SK-MEL-5 (cell line): ENCODE measurements around the gene VWA8. TPM values are rescaled to one million over a fixed set of nuclear protein-coding genes. Genes with fewer than 3 reads are reported as not detected.
"Not testable (repeated sequence)": the region's sequence is repeated elsewhere in the genome, so short reads cannot be mapped to it uniquely, and the experiment has no call there.

ENCODE experiments used
- DNase-seq: peaks from one replicate; pipeline ENCODE4 v3.0.0-alpha.2; 2016; ENCODE audit warnings: low read depth, low spot score
- in situ Hi-C: cut with HindIII; loops from 2 replicates; pipeline ENCODE4 v1.10.0; 2016; ENCODE audit warnings: low sequenced_read_pairs, high pct_unique_total_duplicates, low pct_unique_long_range_greater_than_20kb
- total RNA-seq: library from RNA; depleted of rRNA; stranded (reverse); fragments of >200 nt; shearing (Covaris generic); gene quantifications from 2 replicates; pipeline ENCODE4 v1.2.3, GENCODE V29; 2014

The VWA8 gene
- total RNA-seq, 1 experiment from 2014 or later: 20.3 TPM

GRCh38 chr13:41835871-41836270 is 125.0 kb downstream of the VWA8 start:
- DNase-seq: no peak
- in situ Hi-C loops: no loop called here

DNA sequence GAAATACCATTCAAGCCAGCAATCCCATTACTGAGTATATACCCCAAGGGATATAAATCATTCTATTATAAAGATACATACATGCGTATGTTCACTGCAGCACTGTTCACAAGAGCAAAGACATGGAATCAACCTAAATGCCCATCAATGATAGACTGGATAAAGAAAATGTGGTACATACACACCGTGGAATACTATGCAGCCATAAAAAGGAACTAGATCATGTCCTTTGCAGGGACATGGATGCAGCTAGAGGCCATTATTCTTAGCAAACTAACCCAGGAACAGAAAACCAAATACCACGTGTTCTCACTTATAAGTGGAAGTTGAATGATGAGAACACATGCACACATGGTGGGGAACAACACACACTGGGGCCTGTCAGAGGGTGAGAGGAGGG is 126.2 kb downstream of the VWA8 start:
- in situ Hi-C loops: not testable (repeated sequence)

GRCh38 chr13:41833831-41834230 is 127.1 kb downstream of the VWA8 start:
- DNase-seq: no peak

More for the DNA sequence above, 126.2 kb downstream of the VWA8 start:
- DNase-seq: not testable (repeated sequence)

DNA sequence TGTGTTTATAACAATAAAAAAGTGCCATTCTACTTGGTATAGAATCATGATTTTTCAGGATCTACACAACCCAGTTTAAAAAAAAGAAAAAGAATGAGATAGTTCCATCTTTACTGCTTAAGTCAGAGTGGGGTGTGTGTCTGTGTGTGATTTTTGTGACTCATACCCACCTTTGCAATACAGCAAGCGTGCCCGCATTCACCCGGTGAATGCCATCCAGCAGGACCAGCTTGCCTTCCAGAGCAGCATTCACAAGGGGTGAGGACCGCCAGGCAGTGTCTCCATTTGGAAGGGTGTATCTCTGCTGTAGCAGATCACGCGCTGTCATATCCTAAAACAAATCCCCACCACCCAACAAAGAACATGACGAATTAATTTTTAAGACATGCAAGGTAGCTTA is 127.7 kb downstream of the VWA8 start:
- in situ Hi-C loops: no loop called here
- DNase-seq: no peak

More at GRCh38 chr13:41833831-41834230, 127.1 kb downstream of the VWA8 start:
- in situ Hi-C loops: no loop called here

DNA sequence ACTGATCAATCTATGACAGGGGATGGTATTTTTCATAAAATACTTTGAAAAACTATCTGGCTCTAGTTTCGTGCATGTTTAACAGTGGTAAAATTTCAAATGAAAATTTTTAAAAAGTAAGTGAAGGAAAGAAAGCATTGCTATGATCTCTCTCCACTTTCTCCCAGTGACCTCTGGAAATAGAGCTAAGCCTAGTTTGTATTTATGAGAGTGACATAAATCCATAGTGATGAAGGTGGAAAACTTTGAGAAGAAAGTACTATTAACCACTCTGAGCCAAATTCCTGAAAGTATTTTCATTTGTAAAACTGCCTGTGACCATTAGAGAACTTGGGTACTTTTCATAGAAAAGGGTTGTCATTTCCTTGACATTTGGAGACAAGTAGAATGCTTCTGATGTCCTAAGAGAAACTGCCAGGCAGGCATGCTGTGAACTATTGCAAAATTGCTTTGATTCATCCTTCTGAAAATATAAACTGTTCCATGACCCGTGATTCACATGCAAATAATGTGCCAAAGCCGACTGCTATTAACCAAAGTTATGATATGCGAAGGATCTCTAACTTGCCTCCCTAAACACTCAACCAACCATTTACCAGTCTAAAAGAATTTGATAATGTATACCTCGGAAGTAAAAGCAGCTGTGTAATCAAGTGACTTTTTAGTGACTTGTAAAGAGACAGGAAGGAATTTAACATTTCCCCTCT is 133.2 kb downstream of the VWA8 start:
- DNase-seq: peak; percentile 48
- in situ Hi-C loops: no loop called here

DNA sequence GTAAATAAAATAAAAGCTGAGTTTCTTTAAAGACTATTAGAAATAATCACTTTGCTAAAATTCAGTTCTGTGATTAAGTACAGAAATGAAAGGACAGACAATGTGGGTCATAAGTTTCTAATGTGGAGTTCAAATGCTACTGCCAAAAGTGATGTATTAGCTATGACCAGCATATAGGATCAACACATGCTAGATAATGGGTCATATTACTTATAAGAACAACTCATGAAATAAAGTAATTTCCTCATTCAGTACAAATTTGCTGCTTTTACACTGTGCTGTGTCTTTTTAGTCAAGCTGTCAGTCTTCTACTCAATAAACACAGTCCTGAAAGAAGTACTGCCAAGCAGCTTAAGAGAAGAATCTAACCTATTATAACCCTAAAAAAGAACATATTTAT is 135.2 kb downstream of the VWA8 start:
- no peak for DNase-seq
- in situ Hi-C loops: no loop called here

DNA sequence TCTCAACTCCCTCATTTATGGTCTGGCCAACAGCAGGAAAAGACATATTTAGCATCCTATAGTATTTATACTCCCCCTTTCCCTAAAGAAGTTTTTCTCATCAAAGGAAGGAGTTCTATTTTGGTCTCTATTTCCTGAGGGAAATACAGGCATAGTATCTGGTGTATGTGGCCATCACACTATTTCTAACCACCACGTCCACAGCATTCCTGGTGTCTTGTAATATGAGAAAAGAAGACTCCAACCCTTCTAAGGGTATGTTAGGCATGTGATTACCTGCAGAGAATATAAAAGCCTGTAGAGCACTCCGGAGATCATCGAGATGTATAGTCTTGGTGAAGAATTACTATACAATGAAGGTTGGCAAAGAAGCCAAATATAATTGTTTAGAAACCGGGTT is 137.4 kb downstream of the VWA8 start:
- in situ Hi-C loops: no loop called here
- DNase-seq: no peak

DNA sequence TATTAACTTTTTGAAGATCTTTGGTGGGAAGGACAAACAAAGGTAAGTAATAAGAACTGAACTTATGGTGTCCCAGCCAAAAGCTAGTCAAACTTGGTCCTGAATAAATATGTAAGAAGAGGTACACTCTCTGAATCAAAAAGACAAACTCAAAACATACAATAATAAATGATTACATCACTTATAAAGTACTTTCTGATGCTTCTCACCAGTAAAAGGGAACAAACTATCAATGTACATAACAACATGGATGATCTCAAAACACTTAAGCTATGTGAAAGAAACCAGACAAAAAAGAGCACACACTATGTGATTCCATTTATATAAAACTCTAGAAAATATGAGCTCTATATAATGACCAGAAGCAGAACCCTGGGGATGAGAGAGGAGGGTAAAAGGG is 138.3 kb downstream of the VWA8 start:
- in situ Hi-C loops: no loop called here
- no peak for DNase-seq

DNA sequence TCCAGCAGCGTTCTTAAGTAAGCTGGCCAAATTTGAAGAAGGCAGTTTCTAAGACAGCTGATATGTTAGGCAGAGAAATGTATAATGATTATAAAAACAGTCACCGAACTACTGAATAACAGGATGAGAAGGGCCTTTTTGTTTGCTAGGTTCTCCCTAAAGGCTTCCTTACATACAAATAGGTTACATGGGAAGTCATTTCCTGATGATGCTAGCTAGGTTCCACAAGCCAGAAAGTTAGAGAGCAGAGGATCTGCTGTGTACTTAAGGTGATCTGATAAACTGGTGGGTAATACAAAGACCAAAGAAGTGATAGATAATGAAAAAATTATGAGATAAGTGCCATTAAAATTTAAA is 139.7 kb downstream of the VWA8 start:
- in situ Hi-C loops: no loop called here
- no peak for DNase-seq

- in situ Hi-C loops: no loop called here
- no peak for DNase-seq
These were observed 140.2 kb downstream of the VWA8 start for GRCh38 chr13:41820581-41821237.

- in situ Hi-C loops: no loop called here
- DNase-seq: no peak
These were observed 144.9 kb downstream of the VWA8 start for GRCh38 chr13:41816057-41816456.

DNA sequence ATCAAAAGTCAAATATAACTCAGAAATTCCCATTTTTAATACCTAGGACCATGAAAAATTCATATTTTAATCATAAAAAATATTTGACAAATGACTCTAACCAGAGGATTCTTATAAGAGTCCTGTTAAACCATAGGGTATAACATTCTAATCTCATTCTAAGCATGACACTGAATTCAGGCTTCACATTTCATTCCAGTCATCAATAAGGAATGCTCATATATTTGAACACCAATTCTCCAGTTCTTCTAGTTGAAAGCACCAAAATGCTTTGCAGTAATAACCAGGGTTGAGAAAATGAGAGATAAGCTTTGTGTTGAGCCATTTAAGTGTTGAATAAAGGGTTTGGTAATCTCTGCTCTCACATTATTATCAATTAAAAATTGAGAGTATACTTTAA is 147.5 kb downstream of the VWA8 start:
- no peak for DNase-seq
- in situ Hi-C loops: no loop called here

DNA sequence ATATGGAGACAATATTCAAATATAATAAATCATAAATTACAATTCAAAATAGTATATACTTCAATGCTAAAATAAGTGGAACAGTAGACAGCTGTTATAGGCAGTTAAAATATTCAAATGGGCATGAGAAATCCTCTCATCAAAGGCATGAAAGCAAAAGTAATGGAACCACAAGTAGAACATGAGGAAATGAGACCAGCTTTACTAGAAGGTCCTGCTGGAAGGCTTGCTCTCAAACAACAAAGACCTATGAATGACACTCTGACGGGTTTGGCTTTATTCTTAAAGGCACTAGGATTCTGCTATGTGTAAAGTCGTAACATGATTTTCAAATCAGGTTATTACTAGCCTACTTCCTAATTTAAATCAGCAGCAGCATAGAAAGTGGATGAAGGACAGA is 148.1 kb downstream of the VWA8 start:
- in situ Hi-C loops: no loop called here
- DNase-seq: no peak

DNA sequence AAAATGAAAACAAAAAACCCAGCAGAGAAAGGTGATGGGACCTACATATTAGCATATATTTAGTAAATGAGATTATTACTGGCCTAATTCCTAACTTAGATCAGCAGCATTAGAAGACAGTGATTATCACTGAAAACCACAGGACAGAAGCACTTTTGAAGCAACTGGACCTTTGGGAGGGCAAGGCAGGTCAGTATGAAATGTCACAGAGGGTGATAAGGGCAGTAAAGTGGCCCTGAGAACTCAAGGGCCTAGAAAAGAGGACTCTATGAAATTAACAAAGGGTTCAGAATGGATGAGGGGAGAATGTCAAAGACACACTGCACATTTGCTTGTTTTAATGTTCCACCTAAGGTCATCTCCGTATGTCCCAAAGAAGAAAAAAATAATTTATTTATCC is 148.7 kb downstream of the VWA8 start:
- in situ Hi-C loops: no loop called here
- no peak for DNase-seq

DNA sequence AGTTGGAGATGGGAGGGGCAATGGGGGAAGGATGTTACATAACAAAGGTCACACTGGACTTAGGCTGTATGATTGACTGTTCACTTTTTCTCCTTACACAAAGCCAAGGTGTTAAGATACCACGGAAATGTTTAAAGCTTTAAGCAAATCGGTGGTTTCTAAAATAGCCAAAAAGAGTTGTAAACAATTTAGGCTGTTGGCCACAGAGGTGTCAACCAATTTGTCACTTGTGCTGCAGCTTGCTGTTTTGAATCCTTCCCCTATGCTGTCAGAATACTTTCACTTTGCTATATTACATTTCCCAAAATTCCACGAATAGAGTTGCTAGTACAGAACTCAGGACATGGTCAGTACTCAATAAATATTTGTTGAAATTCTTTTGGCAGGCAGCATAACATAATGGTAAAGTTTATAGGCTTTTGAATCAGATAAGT is 149.3 kb downstream of the VWA8 start:
- DNase-seq: no peak
- in situ Hi-C loops: no loop called here

GRCh38 chr13:41809962-41810361 is 150.9 kb downstream of the VWA8 start:
- DNase-seq: no peak
- in situ Hi-C loops: no loop called here

DNA sequence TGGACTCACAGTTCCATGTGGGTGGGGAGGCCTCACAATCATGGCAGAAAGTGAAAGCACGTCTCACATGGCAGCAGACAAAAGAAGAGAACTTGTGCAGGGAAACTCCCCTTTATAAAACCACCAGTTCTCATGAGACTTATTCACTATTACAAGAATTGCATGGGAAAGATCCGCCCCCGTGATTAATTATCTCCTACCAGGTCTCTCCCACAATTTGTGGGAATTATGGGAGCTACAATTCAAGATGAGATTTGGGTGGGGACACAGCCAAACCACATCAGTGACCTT is 157.5 kb downstream of the VWA8 start:
- DNase-seq, in situ Hi-C loops: not testable (repeated sequence)

DNA sequence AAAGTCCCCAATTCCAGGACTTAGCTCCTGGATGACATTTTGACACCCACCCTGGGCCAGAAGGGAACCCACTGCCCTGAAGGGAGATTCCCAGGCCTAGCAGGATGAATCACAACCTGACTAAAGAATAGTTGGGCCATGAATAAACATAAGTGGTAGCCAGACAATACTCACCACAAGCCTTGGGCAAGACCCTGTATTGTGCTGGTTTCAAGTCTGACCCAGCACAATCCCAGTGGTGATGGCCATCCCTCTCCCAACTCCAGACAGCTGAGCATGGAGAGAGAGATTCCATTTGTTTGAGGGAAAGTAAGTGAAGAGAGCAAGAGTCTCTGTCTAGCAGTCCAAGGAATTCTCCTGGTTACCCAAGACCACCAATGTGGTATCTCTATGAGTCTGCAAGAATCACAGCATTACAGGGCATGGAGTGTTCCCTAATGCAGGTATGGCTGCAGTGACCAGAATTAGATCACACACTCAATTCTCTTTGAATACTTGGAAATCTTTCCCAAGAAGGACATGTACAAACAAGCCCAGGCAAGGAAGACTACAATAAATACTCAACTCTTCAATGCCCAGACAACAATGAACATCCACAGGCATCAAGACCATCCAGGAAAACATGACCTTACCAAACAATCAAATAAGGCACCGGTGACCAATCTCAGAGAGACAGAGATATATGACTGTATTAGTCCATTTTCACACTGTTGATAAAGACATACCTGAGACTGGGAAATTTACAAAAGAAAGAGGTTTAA is 158.0 kb downstream of the VWA8 start:
- in situ Hi-C loops: no loop called here
- no peak for DNase-seq
